GM18505 (cell line): ENCODE measurements around the gene NTRK2.
"Not testable (repeated sequence)": the region's sequence is repeated elsewhere in the genome, so short reads cannot be mapped to it uniquely, and the experiment has no call there.

Experiments
- ATAC-seq: cut with Tn5 transposase; IDR thresholded peaks from one replicate; pipeline ENCODE4 v1.9.1; 2021; ENCODE audit not compliant: unreplicated experiment
- POLR2A ChIP-seq: IDR thresholded peaks from 4 replicates; pipeline ENCODE4 v1.6.1; 2011; ENCODE audit warnings: borderline replicate concordance; ENCODE audit not compliant: insufficient read depth, insufficient read length; ENCODE audit errors: extremely low read depth

NTRK2 gene

GRCh38 chr9:85046475-85046874 is 376.9 kb downstream of the NTRK2 start:
- ATAC-seq, result no peak
- TF ChIP-seq POLR2A, result no peak

GRCh38 chr9:85053206-85053786 is 383.8 kb downstream of the NTRK2 start:
- TF ChIP-seq POLR2A, result no peak
- ATAC-seq, result no peak

GRCh38 chr9:85054017-85054416 is 384.5 kb downstream of the NTRK2 start:
- TF ChIP-seq POLR2A, result no peak
- no peak for ATAC-seq

GRCh38 chr9:85055506-85056202 is 386.1 kb downstream of the NTRK2 start:
- TF ChIP-seq POLR2A, result no peak

GRCh38 chr9:85056203-85056572 is 386.7 kb downstream of the NTRK2 start:
- peak; percentile 75 for ATAC-seq
- no peak for TF ChIP-seq POLR2A

More at GRCh38 chr9:85055506-85056202, 386.1 kb downstream of the NTRK2 start:
- ATAC-seq, result peak; percentile 37

GRCh38 chr9:85061969-85062368 is 392.4 kb downstream of the NTRK2 start:
- TF ChIP-seq POLR2A, result no peak
- no peak for ATAC-seq

GRCh38 chr9:85062385-85063022 is 393.0 kb downstream of the NTRK2 start:
- no peak for ATAC-seq
- no peak for TF ChIP-seq POLR2A

- no peak for ATAC-seq
- no peak for TF ChIP-seq POLR2A
Measured at GRCh38 chr9:85064811-85065371, 395.4 kb downstream of the NTRK2 start.

GRCh38 chr9:85067792-85068191 is 398.3 kb downstream of the NTRK2 start:
- ATAC-seq, result no peak
- TF ChIP-seq POLR2A, result no peak

GRCh38 chr9:85069421-85069820 is 399.9 kb downstream of the NTRK2 start:
- not testable (repeated sequence) for ATAC-seq
